GM12892 (cell line): ENCODE data around the gene FIBCD1.

Source experiments
- POLR2A ChIP-seq: IDR thresholded peaks from 2 replicates; pipeline ENCODE4 v1.6.1; 2011; ENCODE audit warnings: low read depth, low read length, control low read depth
- TAF1 ChIP-seq: IDR thresholded peaks from 2 replicates; pipeline ENCODE4 v1.6.1; 2011; ENCODE audit warnings: low read depth, mild to moderate bottlenecking, control low read depth, low read length, borderline replicate concordance

- TF ChIP-seq POLR2A, result no peak
- no peak for TF ChIP-seq TAF1
These were observed 85.0 kb downstream of the FIBCD1 start for GRCh38 chr9:130854092-130854491.
